GM21423 (cell line): ENCODE results near the gene ADARB2.
"Not testable (repeated sequence)": the region's sequence is repeated elsewhere in the genome, so short reads cannot be mapped to it uniquely, and the experiment has no call there.

Experiments used
- ATAC-seq: cut with Tn5 transposase; IDR thresholded peaks from one replicate; pipeline ENCODE4 v1.9.1; 2021; ENCODE audit warnings: mild to moderate bottlenecking, moderate library complexity; ENCODE audit not compliant: unreplicated experiment

Gene ADARB2

GRCh38 chr10:1274111-1274661, 463.1 kb downstream of the ADARB2 start:
- no peak for ATAC-seq

DNA sequence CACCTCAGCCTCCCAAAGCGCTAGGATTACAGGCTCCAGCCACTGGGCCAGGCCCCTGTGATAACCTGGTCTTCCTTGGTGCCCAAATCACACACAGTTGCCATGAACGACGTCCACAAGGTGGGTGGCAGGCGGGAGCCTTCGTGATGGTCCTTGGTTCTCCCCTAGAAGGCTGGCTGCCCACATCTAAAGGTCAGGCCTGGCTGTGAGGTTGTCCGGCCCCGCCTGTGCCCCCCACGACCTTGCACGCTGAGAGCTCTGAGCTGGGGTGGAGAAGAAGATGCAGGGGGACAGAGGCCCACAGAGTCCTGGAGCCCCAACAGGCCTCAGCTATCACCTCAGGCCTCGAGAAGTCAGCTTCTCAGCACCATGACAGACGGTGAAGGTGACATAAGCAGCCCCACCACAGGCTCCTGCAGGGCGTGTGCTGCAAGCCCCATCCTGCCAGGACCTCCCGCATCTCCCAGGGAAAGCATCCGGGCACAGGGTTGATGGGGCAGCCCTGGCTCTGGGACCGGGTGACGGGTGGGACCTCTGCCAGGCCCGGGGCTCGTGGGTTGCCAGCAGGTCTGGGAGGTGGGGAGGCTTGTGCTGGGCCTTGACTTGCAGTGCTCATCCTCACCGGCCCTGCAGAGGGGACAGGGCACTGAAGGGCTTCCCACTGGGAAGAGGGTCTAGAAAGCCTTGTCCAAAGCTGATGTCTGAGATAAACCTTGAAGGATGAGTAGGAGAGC, 463.8 kb downstream of the ADARB2 start:
- no peak for ATAC-seq

GRCh38 chr10:1272777-1273161, 464.6 kb downstream of the ADARB2 start:
- no peak for ATAC-seq

DNA sequence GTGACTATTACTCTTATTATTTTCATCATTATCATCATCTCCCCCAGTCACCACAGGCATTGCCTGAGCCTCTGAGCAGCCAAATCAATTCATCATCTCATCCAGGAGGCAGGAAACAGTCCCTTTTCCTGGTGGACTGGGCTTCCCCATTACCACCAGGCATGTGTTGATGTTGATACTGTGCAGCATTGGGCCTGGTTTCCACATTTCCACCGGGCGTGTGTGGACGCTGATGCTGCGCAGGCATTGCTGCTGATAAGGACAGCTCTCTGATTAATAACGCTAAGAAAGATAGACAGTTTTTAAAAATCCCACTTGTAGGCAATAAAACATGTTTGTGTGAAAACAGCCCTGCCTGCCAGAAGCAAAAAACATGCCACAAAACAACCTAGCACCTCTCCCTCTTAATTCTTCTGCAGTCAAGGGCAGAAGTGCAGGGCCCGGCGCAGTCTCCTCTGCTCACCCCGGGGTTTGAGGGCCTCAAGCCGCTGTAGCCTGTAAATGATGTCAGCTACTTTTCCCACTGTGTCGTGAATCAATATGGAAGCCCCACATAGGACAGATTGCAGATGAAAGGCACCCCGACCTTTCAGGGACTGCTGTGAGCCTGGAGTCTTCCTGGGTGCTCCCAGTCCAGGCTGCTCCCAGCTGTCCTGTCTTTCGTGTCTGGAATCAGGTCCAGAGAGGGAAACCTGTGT, 465.1 kb downstream of the ADARB2 start:
- no peak for ATAC-seq

GRCh38 chr10:1270906-1271305, 466.4 kb downstream of the ADARB2 start:
- ATAC-seq = no peak

DNA sequence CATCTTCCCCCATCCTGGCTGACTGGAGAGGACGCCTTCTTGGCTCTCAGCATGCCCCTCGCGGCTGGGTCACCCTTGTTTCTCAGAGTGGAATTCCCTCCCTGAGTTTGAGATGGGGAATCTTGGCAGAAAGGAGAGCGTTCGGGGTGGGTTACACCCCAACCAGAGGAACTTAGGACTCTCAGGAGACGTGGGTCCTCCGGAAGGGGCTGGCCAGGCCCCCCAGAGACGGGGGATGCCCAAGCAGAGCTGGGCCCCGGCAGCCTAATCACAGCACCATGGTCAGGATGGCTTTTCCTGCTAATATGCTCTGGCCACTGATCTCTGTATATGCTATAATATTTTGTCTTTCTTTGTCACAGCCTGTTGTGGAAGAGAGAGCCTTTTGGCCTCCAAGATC, 466.8 kb downstream of the ADARB2 start:
- no peak for ATAC-seq

DNA sequence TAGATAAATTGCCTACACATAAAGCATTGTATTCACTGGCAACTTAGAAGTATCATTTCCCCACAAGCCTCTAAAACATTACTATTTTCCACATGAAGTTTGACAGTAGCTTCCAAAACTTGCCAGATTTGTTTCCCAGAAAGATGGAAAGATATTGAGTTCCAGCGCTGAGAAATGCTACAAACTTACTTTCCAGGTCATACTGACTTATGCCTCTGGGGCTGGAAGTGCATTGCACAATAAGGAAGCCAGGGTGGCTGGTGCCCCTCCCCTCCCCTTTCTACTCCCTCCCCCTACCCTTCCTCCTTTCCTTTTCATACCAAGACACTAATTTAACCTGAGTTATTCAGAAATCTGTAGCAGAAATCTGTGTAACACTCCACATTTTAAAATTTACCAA, 468.5 kb downstream of the ADARB2 start:
- ATAC-seq = no peak

- no peak for ATAC-seq
These were observed 469.8 kb downstream of the ADARB2 start for GRCh38 chr10:1267568-1267967.

DNA sequence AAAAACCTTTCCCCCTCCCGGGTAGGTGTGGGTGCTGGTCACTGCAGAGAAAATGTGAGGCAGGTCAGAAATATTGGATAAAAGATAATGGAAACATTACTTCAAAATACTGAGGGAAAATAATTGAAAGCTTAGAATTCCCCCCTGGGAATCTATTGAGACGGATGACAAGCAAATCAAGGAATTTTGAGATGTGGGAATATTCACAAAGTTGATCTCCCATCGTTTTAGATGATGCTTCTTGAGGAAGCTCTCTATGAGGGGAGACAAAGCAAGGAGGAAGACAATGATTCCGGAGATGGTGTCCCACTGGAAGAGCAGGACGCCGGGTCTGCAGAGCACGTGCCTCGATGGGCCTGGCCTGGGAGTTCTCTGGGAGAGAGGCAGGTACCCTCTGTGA, 470.2 kb downstream of the ADARB2 start:
- no peak for ATAC-seq

DNA sequence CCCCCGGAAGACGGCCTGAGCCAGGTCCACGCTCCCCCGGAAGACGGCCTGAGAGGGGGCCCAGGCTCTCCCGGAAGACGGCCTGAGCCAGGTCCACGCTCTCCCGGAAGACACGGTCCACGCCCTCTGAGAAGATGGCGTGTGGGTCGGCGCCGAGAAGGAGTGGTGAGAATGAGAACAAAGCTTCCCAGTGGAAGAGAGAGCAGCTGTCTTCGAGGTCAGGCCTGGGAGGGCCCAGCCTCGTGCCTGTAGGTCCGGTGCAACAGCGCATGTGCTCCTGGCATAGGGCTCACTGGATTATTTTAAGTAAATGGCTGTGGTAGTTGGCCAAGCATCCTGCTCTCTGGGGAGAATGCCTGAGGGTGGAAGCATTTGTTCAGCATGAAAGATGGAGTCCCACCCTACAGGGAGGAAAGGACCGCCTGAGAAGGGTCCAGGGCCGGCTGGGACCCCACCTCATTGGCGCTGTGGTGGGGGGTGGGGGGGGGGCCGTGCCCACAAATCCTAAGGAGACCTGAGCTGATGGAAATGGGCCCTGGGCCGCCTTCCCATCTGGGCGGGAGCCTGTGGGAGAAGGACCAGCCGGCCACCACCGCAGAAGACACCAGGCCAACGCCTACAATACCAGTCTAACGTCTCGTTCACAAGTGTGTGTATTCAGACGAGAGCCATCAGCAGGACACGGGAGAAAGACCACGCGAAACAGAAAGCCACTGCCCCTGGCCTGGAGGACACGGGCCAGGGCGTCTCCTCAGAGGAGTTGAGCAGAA, 471.1 kb downstream of the ADARB2 start:
- no peak for ATAC-seq

DNA sequence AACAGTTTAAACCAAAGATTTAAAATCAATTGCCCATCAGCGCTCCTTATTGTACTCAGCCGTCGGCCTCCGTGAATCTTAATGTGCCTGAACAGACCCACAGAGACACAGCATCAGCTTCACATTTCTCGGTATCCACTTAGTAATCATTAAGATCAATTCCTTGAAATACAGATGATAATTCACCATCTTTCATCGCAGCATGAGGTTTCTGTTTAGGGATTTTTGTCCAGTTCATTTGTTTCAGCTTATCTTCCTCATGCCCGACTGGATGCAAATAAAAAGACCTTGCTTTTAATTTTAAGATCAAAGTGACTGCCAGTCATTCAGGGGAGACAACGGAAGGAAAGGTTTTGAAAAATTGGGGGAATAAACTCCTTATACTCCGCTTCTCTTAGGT, 473.3 kb downstream of the ADARB2 start:
- no peak for ATAC-seq

DNA sequence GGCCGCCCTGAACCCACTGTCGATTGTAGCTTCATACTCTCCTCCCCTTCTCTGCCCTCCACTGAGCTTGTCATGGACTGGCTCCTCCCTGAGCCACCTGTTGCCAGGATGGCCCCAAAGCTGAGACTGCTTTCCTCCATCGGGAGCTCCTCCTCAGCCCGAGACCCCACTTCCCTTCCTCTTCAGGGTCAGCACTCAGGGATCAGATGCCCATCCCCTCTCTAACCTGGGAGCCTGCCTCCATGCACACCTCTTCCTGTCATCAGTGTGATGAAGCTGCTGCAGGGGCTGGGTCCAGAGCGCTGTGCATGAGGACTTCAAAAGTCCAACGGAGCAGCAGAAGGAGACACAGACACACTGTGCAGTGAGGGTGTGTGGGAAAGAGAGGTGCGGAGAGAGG, 480.1 kb downstream of the ADARB2 start:
- ATAC-seq = no peak

DNA sequence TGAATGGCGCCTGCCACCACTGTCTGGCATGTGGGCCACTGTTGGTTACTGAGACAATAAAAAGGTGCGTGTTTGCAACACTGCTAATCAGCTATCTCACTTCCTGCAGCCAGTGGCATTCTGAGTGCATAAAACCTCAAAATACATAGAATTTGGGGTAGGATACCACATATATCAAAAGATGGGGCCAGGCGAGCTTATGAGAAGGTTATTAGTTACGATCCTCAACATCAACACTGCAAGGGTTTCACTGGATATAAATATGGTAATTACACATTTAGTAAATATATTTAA, 480.9 kb downstream of the ADARB2 start:
- ATAC-seq = no peak

DNA sequence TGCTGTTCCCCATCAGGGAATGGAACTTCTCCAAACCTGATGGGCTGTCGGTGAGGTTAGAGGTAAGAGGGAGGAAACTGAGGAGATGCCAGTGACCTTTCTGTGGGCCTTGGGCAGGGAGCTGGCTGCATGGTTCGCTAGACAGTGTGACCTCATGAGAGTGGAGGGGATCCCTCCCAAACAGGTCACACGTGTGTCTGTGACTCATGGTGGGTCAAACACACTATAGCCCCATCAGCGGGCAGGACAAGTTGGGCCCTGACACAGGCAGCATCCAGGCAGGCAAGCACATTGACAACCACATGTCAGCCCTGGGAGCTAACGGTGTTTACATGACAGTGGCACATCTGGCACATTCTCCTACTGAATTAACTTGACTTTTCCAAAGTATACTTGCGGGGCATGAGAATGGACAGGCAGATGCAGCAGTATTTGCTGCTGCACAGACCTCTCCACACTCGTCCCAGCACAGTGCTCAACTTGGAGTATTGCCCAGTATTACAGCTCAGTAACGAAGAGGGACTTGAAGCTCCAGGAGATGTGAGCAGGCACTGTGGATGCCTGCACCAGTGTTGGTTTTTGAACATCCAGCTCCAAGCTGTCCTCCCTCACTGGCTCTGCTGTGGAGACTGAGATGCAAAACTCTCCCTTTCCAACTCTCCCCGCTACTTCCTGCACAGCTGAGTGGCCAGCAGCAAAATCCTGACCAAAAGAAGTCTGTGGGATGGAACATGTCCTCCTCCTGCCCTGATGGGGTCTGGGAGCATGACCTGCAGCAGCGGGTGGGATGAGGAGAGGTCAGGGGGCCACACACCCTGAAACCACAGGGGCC, 481.5 kb downstream of the ADARB2 start:
- no peak for ATAC-seq

GRCh38 chr10:1255118-1255517, 482.2 kb downstream of the ADARB2 start:
- ATAC-seq = no peak

GRCh38 chr10:1253523-1254353, 483.6 kb downstream of the ADARB2 start:
- ATAC-seq = no peak

DNA sequence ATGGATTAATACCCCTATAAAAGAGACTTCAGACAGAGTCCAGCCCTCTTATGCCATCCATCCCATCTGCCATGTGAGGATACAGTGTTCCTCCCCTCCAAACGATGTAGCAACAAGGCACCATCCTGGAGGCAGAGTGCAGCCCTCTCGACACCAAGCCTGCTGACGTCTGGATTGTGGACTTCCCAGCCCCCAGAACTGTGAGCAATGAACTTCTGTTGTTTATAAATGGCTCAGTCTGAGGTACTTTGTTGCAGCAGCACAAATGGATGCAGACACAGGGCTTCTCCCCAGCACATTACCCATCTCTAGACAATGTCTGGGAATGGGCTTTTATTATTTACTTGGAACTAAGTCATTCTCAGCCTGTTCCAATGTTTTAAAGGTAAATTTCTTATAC, 485.6 kb downstream of the ADARB2 start:
- no peak for ATAC-seq

DNA sequence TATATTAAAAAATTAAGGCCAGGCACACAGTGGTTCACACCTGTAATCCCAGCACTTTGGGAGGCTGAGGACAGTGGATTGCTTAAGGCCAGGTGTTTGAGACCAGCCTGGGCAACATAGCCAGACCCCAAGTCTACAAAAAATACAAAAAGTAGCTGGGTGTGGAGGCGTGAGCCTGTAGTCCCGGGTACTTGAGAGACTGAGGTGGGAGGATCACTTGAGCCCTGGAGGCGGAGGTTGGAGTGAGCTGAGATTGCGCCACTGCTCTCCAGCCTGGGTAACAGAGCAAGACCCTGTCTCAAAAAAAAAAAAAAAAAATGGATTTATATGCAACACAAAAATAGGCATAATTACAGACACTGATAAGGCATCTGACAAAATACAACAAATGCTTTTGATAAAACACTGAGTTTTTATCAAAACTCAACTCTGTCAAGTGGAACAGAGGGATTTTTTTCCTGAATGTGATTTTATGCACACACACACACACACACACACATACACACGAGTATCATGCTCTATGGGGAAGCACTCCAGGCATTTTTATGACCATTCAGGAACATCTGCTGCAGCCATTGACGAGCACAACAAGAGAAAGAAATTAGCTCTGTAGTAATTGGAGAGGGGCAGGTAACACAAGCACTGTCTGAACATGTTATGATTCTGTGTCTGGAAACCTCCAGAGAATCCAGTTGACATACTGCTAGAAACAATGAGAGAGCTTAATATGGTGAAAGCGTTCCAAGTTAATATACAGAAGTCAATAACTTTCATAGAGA, 488.0 kb downstream of the ADARB2 start:
- ATAC-seq = no peak

- not testable (repeated sequence) for ATAC-seq
These were observed 489.1 kb downstream of the ADARB2 start for GRCh38 chr10:1248262-1248630.
